HepG2 (cell line): ENCODE results near the gene RPSA. TPM values are rescaled to one million over a fixed set of nuclear protein-coding genes. Genes with fewer than 3 reads are reported as not detected.

ENCODE experiments used
- ARNT2 ChIP-seq: sonication (generic); formaldehyde crosslinking; IDR thresholded peaks from 2 replicates; pipeline ENCODE4 v1.8.0; 2022; ENCODE audit warnings: mild to moderate bottlenecking, low read depth, missing genetic modification reagents, moderate library complexity
- CREB1 ChIP-seq, 2 experiments: fragments of 450-650 bp in 1 of 2; IDR thresholded peaks; 2 replicates each; pipeline ENCODE4 v1.6.1; 2016 to 2017; ENCODE audit warnings: control low read depth in 1 of 2, mild to moderate bottlenecking in 1 of 2, missing compliant biosample characterization in 1 of 2, missing genetic modification characterization in 1 of 2
- KMT2B ChIP-seq: IDR thresholded peaks from 2 replicates; pipeline ENCODE4 v1.6.1; 2016; ENCODE audit warnings: missing genetic modification reagents, missing compliant biosample characterization
- MBNL3 ChIP-seq: fragments of 250-450 bp; sonication (Bioruptor Pico); conservative IDR thresholded peaks from 2 replicates; pipeline ENCODE4 v1.8.0; 2022; ENCODE audit warnings: mild to moderate bottlenecking, inconsistent platforms
- MED13 ChIP-seq: sonication (generic); formaldehyde crosslinking; IDR thresholded peaks from 2 replicates; pipeline ENCODE4 v1.5.0; 2020; ENCODE audit warnings: missing genetic modification reagents
- MEF2D ChIP-seq: sonication (generic); formaldehyde crosslinking; IDR thresholded peaks from 2 replicates; pipeline ENCODE4 v1.5.1; 2020; ENCODE audit warnings: mild to moderate bottlenecking, missing genetic modification reagents
- MEIS2 ChIP-seq: sonication (generic); formaldehyde crosslinking; IDR thresholded peaks from 2 replicates; pipeline ENCODE4 v1.9.0; 2021; ENCODE audit warnings: mild to moderate bottlenecking, missing genetic modification reagents
- NFIC ChIP-seq: IDR thresholded peaks from 2 replicates; pipeline ENCODE4 v1.6.1; 2012; ENCODE audit warnings: mild to moderate bottlenecking, low read length, inconsistent platforms
- NFYC ChIP-seq: IDR thresholded peaks from 2 replicates; pipeline ENCODE4 v1.6.1; 2016; ENCODE audit warnings: missing genetic modification reagents, missing compliant biosample characterization
- PHF8 ChIP-seq: sonication (generic); formaldehyde crosslinking; IDR thresholded peaks from 2 replicates; pipeline ENCODE4 v1.5.0; 2020; ENCODE audit warnings: missing genetic modification reagents
- SMARCE1 ChIP-seq: fragments of 450-650 bp; IDR thresholded peaks from 2 replicates; pipeline ENCODE4 v1.6.1; 2017; ENCODE audit warnings: borderline replicate concordance
- SP5 ChIP-seq: IDR thresholded peaks from 2 replicates; pipeline ENCODE4 v1.6.1; 2016; ENCODE audit warnings: low read depth, borderline replicate concordance
- STAT5B ChIP-seq: sonication (generic); formaldehyde crosslinking; IDR thresholded peaks from 2 replicates; pipeline ENCODE4 v1.4.0; 2020; ENCODE audit warnings: missing genetic modification reagents
- TBX2 ChIP-seq: sonication (generic); formaldehyde crosslinking; IDR thresholded peaks from 2 replicates; pipeline ENCODE4 v1.5.0; 2020; ENCODE audit warnings: missing genetic modification reagents, mild to moderate bottlenecking, borderline replicate concordance
- ZSCAN29 ChIP-seq: sonication (generic); formaldehyde crosslinking; conservative IDR thresholded peaks from 2 replicates; pipeline ENCODE4 v1.4.0; 2020; ENCODE audit warnings: mild to moderate bottlenecking, missing genetic modification reagents
- polyA plus RNA-seq, 8 experiments: library from polyadenylated mRNA; depleted of rRNA in 3 of 8; stranded (reverse) in 7 of 8; unstranded in 1 of 8; fragments of >200 nt; fragmentation: Illumina TruSeq in 4 of 8; extraction: Trizol in 4 of 8; gene quantifications; 2 replicates each; pipeline versions ENCODE4 v1.2.1 to v1.2.3, GENCODE V29; 2011 to 2016; ENCODE audit warnings: low read depth in 4 of 8, missing spikeins in 1 of 8, mixed read lengths in 1 of 8; ENCODE audit not compliant: insufficient read depth in 1 of 8
- total RNA-seq, 5 experiments: library from RNA; depleted of rRNA; stranded (reverse); fragments of >200 nt; fragmentation: Illumina TruSeq; extraction: Trizol; gene quantifications; 2 replicates each; pipeline ENCODE4 v1.2.3, GENCODE V29; 2016; ENCODE audit warnings: low read depth in 1 of 5
- TF ChIP-seq, protein P1 (sequence below): sonication (generic); formaldehyde crosslinking; IDR thresholded peaks from 2 replicates; pipeline ENCODE4 v1.4.0; 2020; ENCODE audit warnings: missing genetic modification reagents
- TF ChIP-seq, protein P2 (sequence below): sonication (generic); formaldehyde crosslinking; IDR thresholded peaks from 2 replicates; pipeline ENCODE4 v1.4.0; 2020; ENCODE audit warnings: missing genetic modification reagents
- TF ChIP-seq, protein P3 (sequence below): sonication (generic); formaldehyde crosslinking; IDR thresholded peaks from 2 replicates; pipeline ENCODE4 v1.5.0; 2020; ENCODE audit warnings: mild to moderate bottlenecking, missing genetic modification reagents

Gene RPSA
- total and polyA plus RNA-seq, 2 of the 13 experiments (the other 11 are each of a cell fraction or from before 2014, with no cell fraction given): 1,683 to 3,226 TPM

DNA sequence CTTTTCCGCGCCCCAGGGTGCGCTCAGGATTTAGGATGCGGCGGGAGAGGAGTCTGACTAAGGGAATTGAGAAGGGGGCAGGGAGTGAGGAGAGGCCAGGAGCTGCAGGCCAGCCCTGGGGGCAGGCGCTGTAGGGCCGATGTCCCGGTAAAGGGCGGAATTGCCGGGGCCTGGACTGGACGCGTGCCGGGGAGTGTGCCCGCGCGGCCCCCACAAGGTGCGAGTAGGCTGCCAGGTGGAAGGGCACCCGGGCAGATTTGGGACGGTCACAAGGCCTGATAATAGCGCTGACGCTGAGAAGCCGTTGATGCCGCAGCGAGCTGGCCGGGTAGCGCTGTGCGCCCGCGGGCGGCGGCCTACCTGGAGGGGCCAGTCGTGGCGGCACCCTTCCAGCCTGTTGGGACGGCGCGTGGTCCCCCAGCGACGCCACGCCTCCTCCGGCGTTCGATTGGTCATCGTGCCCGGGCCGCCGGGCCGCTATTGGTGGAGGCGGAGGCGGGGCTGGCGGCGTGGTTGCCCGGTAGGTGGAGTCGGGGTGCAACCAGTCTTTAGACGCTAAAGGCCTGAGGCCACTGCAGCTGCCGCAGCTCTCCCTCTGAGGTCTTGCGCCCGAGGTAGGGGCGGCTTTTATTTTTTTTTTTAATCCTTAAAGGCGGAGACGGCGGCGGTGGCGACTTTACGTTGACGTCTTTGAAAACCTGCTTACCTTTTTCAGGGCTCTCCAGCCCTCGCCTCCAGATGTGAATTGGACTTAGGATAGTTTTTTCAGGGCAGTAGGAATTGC lies 22.4 kb upstream of the RPSA start (continued):
- TF ChIP-seq ZSCAN29 (0 out of 2 replicates have a peak, but pooled peaks have one; percentile 39), NFIC (no peak), NFYC (CRISPR knock-in tag) (peak; percentile 94), MBNL3 (CRISPR knock-in tag) (no peak), PHF8 (CRISPR knock-in tag) (peak; percentile 66), KMT2B (CRISPR knock-in tag) (peak; percentile 31; the same call in 1 of the 2 replicates), MEIS2 (CRISPR knock-in tag) (no peak), CREB1 (IDR thresholded peaks at IDR 0.05) (peak; percentile 83), CREB1 (CRISPR knock-in tag; IDR thresholded peaks at IDR 0.05) (peak; percentile 83), STAT5B (CRISPR knock-in tag) (no peak), SMARCE1 (no peak), ARNT2 (CRISPR knock-in tag) (peak; percentile 57; the same call in 1 of the 2 replicates), MEF2D (no peak), SP5 (0 out of 2 replicates have a peak, but pooled peaks have one; percentile 14), MED13 (CRISPR knock-in tag) (no peak), TBX2 (CRISPR knock-in tag) (peak; percentile 68; the same call in 1 of the 2 replicates)
- TF ChIP-seq, protein P1, sequence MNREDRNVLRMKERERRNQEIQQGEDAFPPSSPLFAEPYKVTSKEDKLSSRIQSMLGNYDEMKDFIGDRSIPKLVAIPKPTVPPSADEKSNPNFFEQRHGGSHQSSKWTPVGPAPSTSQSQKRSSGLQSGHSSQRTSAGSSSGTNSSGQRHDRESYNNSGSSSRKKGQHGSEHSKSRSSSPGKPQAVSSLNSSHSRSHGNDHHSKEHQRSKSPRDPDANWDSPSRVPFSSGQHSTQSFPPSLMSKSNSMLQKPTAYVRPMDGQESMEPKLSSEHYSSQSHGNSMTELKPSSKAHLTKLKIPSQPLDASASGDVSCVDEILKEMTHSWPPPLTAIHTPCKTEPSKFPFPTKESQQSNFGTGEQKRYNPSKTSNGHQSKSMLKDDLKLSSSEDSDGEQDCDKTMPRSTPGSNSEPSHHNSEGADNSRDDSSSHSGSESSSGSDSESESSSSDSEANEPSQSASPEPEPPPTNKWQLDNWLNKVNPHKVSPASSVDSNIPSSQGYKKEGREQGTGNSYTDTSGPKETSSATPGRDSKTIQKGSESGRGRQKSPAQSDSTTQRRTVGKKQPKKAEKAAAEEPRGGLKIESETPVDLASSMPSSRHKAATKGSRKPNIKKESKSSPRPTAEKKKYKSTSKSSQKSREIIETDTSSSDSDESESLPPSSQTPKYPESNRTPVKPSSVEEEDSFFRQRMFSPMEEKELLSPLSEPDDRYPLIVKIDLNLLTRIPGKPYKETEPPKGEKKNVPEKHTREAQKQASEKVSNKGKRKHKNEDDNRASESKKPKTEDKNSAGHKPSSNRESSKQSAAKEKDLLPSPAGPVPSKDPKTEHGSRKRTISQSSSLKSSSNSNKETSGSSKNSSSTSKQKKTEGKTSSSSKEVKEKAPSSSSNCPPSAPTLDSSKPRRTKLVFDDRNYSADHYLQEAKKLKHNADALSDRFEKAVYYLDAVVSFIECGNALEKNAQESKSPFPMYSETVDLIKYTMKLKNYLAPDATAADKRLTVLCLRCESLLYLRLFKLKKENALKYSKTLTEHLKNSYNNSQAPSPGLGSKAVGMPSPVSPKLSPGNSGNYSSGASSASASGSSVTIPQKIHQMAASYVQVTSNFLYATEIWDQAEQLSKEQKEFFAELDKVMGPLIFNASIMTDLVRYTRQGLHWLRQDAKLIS: no peak
- TF ChIP-seq, protein P2, sequence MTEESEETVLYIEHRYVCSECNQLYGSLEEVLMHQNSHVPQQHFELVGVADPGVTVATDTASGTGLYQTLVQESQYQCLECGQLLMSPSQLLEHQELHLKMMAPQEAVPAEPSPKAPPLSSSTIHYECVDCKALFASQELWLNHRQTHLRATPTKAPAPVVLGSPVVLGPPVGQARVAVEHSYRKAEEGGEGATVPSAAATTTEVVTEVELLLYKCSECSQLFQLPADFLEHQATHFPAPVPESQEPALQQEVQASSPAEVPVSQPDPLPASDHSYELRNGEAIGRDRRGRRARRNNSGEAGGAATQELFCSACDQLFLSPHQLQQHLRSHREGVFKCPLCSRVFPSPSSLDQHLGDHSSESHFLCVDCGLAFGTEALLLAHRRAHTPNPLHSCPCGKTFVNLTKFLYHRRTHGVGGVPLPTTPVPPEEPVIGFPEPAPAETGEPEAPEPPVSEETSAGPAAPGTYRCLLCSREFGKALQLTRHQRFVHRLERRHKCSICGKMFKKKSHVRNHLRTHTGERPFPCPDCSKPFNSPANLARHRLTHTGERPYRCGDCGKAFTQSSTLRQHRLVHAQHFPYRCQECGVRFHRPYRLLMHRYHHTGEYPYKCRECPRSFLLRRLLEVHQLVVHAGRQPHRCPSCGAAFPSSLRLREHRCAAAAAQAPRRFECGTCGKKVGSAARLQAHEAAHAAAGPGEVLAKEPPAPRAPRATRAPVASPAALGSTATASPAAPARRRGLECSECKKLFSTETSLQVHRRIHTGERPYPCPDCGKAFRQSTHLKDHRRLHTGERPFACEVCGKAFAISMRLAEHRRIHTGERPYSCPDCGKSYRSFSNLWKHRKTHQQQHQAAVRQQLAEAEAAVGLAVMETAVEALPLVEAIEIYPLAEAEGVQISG (CRISPR knock-in tag): no peak
- TF ChIP-seq, protein P3, sequence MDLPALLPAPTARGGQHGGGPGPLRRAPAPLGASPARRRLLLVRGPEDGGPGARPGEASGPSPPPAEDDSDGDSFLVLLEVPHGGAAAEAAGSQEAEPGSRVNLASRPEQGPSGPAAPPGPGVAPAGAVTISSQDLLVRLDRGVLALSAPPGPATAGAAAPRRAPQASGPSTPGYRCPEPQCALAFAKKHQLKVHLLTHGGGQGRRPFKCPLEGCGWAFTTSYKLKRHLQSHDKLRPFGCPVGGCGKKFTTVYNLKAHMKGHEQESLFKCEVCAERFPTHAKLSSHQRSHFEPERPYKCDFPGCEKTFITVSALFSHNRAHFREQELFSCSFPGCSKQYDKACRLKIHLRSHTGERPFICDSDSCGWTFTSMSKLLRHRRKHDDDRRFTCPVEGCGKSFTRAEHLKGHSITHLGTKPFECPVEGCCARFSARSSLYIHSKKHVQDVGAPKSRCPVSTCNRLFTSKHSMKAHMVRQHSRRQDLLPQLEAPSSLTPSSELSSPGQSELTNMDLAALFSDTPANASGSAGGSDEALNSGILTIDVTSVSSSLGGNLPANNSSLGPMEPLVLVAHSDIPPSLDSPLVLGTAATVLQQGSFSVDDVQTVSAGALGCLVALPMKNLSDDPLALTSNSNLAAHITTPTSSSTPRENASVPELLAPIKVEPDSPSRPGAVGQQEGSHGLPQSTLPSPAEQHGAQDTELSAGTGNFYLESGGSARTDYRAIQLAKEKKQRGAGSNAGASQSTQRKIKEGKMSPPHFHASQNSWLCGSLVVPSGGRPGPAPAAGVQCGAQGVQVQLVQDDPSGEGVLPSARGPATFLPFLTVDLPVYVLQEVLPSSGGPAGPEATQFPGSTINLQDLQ (CRISPR knock-in tag): no peak
